Activated CD4-positive, alpha-beta T cell treated with anti-CD3 and anti-CD28 coated beads, Interleukin-10, Interleukin-2, amounts not matched to agents 100 ng/mL and 50 ng/mL, durations not matched to agents 16 hours and 8 hours (primary cell): ENCODE measurements around the gene RHAG.
"Not testable (repeated sequence)": the region's sequence is repeated elsewhere in the genome, so short reads cannot be mapped to it uniquely, and the experiment has no call there.

Source experiments
- DNase-seq: peaks from one replicate; pipeline ENCODE4 v3.0.0-alpha.2; 2020

RHAG gene

GRCh38 chr6:49635480-49635879 lies 1.2 kb downstream of the RHAG start:
- no peak for DNase-seq

GRCh38 chr6:49634836-49635218 lies 1.8 kb downstream of the RHAG start:
- DNase-seq, result no peak

GRCh38 chr6:49634092-49634835 lies 2.4 kb downstream of the RHAG start:
- no peak for DNase-seq

- no peak for DNase-seq
These were observed 3.1 kb downstream of the RHAG start for GRCh38 chr6:49633541-49633940.

GRCh38 chr6:49632727-49633126 lies 3.9 kb downstream of the RHAG start:
- DNase-seq, result no peak

- DNase-seq, result not testable (repeated sequence)
These were observed 7.1 kb downstream of the RHAG start for GRCh38 chr6:49629485-49630088.

- no peak for DNase-seq
These were observed 9.8 kb downstream of the RHAG start for GRCh38 chr6:49626811-49627210.

- DNase-seq, result no peak
These were observed 18.4 kb downstream of the RHAG start for GRCh38 chr6:49618257-49618656.

- DNase-seq, result not testable (repeated sequence)
These were observed 22.5 kb downstream of the RHAG start for GRCh38 chr6:49614144-49614543.

- DNase-seq, result no peak
These were observed 27.4 kb downstream of the RHAG start for GRCh38 chr6:49609285-49609684.

GRCh38 chr6:49608275-49608674 lies 28.4 kb downstream of the RHAG start:
- not testable (repeated sequence) for DNase-seq

- no peak for DNase-seq
These were observed 29.2 kb downstream of the RHAG start for GRCh38 chr6:49607391-49607982.

GRCh38 chr6:49606721-49607390 lies 29.8 kb downstream of the RHAG start:
- peak; percentile 50 for DNase-seq

- not testable (repeated sequence) for DNase-seq
These were observed 32.6 kb downstream of the RHAG start for GRCh38 chr6:49604080-49604479.

- DNase-seq, result not testable (repeated sequence)
These were observed 49.4 kb downstream of the RHAG start for GRCh38 chr6:49587262-49587661.

- no peak for DNase-seq
These were observed 54.1 kb downstream of the RHAG start for GRCh38 chr6:49582529-49582928.

GRCh38 chr6:49579649-49580048 lies 57.0 kb downstream of the RHAG start:
- no peak for DNase-seq

GRCh38 chr6:49576618-49577017 lies 60.0 kb downstream of the RHAG start:
- DNase-seq, result no peak

- no peak for DNase-seq
These were observed 66.1 kb downstream of the RHAG start for GRCh38 chr6:49570474-49571079.

- no peak for DNase-seq
These were observed 70.8 kb downstream of the RHAG start for GRCh38 chr6:49565855-49566254.

- no peak for DNase-seq
These were observed 71.4 kb downstream of the RHAG start for GRCh38 chr6:49565261-49565660.

- DNase-seq, result no peak
These were observed 72.1 kb downstream of the RHAG start for GRCh38 chr6:49564552-49564951.
